Measurements from ENCODE around the gene PLXNA4.

The PLXNA4 gene

DNA sequence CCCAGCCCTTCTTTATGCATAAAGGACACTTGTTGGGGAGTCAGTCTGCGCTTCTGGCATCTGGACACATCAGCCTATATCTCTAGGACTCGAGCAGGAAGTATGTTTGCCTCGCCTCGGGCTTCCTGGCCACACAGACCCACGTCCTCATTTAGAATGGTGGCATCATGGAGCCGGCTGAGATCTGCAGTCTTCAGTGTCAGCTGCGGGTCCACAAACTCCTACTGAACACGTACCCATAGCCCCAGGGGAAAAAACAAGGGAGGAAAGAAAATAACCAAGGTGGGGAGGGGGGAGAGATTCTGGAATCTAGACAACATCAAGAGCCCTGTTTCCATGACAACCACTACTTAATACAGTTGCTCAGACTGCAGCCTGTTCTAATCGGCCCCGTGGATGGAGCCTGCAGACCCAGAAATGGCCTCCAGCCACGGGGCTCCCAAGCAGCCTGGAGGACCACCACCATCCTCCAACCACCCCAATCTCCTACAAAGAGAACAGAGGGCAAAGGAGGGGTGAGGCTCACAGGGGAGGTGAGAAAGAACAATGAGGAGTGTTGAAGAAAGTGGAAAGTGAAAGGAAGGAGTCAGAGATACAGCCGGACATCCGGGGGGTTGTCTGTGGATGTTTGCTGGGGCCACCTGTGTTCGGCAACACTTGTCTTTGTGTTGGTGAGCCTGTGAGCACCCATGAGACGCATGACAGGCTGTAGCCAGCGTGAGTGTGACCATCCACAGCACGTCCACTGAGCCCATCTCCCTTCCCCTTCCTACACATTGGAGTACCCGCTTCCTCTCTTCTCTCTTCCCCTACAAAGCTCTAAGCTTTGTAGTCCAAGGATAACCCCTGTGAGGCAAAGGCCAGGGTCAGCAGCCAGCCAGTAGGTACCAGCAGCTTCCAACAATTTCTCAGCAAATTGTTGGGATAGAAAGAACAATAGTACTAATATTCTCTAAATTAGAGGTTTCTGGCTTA, 141.0 kb downstream of the PLXNA4 start:
- no peak for DNase-seq (ENCODE audit: low read depth)

GRCh38 chr7:132434041-132434440, 142.2 kb downstream of the PLXNA4 start:
- DNase-seq (ENCODE audit: low read depth): no peak

DNA sequence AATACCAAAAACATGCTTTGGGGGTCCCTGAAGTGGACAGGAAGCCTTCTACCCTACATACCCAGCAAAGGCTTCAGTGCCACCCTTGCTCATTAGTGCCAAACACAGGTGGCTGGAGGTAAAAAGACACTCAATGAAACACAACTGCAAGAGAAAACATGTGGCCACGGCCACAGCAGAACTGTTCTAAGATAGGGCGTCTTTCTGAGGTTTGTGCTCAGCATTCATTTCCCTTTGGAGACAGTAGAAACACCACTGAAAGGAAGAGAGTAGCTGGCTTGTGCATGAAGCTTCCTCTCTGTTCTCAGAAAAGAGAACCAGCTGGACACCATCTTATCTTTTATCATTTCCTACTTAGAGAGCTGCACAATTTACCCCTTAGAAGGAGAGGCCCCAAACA, 143.0 kb downstream of the PLXNA4 start:
- DNase-seq (ENCODE audit: low read depth): no peak

DNA sequence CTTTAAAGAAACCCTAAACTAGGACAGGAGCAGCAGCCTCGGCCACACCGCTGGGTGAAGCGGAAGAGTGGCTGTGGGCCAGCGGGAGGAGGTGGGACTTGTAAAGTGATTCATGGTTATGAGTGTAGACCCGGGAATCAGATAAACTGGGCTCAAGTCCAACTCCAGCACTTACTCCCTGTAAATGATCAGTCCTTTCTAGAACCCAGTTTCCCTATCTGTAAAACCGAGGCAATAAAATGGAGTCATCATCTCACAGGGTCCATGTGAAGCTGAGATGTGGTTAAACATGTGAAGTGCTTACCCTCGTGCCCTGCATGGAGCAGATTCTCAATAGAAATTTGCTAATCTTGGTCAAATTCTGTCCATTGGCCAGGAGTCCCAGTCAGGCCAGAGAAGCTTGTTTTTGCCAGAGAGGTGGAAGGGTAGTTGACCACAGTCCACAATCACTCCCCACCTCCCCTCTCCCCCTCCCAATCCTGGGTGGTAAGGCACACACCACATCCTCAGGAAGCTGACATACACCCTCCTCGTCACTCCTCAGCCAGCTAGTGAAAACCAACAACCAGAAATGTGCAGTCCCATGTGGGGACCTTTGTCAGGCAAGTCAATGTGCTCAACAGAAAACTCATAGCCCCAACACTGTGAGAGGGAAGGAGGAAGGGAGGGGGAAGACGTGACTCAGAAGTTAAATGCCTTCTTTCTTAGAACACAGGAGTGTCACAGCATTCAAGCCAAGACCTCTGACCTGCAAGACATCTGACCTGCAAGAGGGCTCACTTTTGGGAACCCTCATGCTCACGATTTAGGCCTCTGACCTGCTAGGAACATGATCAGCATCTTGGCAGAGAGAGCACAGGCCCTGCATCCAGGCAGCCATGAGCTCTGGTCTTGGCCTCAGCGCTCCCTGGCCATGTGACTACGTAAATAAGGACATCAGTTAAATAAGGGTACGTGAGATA, 145.1 kb downstream of the PLXNA4 start:
- DNase-seq (ENCODE audit: low read depth): peak; percentile 47

- DNase-seq (ENCODE audit: low read depth): no peak
These were observed 146.0 kb downstream of the PLXNA4 start for GRCh38 chr7:132430041-132430855.

DNA sequence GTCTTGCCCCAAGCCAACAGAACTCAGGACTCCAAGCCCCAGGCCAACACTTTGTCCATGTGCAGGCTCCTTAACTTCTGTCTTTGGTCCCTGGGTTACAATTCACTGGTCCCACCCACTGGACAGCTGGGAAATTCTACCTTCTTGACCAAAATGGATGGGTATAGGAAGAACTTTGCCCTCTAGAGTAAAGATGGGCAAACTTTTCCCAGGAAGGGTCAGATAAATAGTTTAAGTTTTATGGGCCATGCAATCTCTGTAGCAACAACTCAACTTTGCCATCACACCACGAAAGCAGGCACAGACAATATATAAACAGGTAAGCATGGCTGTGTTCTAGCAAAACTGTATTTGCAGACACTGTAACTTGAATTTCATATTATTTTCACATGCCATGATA, 147.1 kb downstream of the PLXNA4 start:
- no peak for DNase-seq (ENCODE audit: low read depth)

DNA sequence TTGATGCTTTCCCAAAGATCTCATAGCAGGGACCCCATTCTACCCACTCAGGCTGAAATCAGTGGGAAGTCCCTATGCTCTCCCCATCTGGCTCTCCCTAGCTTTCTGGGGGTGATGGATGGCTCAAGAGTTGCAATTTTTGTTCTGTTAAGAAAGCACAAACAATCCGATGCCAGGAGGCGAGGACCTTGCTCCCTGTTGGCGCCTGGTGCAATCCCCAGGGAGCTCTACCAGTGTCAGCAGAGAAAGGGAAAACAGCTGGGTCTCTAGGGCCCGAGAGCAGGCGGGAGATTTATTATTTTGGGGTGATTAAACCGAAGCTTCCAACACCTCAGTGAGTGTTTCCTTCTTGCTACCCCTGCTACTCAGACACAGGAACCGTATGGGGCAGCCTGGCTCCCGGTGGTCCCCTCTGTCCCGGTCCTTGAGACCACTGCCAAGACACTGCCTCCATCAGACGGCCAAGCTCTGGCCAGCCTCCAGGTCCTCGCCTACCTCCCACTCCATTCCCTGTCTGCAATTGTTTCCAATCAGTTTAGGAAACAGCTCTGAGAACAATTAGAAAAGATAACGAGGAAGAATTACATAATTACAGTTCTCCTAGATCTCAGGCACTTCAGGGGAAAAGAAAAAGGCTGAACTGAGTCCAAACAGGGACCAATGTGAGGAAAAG, 147.9 kb downstream of the PLXNA4 start:
- DNase-seq (ENCODE audit: low read depth): no peak

DNA sequence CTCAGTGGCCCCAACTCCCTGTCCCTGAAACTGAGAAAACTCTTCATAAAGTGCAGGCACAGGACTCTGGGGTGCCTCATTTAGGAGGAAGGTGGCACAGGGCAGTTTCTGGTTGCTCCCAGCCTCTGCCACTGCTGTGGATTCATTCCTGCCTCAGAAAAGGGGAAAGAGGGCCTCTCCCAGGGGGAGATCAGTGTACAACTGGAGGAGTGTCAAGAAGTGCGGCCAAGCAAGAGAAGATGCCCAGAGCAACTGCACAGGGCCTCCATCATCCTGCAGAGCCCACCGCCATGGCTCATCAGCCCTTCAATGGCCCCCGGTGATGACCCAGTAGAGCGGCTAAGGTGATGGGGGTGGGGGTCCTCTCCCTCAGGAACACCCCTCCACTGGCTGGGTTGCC, 150.3 kb downstream of the PLXNA4 start:
- DNase-seq (ENCODE audit: low read depth): no peak

- DNase-seq (ENCODE audit: low read depth): no peak
These were observed 151.2 kb downstream of the PLXNA4 start for GRCh38 chr7:132424821-132425724.

GRCh38 chr7:132424277-132424676, 152.0 kb downstream of the PLXNA4 start:
- no peak for DNase-seq (ENCODE audit: low read depth)

- DNase-seq (ENCODE audit: low read depth): no peak
These were observed 152.6 kb downstream of the PLXNA4 start for GRCh38 chr7:132423594-132424200.

DNA sequence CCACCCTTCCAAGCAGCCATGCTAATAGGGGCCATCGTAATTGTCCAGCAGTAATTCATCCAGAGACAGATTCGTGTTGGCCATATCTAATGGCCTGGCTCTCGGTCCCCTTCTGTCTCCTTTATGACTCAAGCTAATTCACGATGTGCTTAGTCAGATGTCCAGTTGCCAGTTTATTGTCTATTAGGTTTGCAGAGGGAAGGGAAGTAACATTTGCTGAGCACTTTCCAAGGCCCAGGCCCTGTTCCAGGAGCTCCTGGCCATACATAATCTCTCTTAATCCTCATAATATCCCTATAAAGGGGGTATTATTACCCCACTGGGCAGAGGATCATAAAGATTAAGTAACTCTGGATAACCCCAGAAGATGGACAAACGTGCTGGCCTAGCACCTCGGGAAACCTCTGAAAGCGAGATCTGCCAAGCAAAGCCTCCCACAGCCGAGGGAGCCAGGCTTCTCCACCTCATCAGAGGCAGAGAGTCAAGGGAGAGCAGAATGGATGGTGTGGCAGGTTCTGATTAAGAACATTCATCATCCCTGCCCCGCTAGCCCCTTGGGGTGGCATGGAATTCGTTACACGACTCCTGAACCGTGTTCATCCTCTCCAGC, 153.7 kb downstream of the PLXNA4 start:
- DNase-seq (ENCODE audit: low read depth): no peak

- DNase-seq (ENCODE audit: low read depth): no peak
These were observed 155.7 kb downstream of the PLXNA4 start for GRCh38 chr7:132420527-132420926.

DNA sequence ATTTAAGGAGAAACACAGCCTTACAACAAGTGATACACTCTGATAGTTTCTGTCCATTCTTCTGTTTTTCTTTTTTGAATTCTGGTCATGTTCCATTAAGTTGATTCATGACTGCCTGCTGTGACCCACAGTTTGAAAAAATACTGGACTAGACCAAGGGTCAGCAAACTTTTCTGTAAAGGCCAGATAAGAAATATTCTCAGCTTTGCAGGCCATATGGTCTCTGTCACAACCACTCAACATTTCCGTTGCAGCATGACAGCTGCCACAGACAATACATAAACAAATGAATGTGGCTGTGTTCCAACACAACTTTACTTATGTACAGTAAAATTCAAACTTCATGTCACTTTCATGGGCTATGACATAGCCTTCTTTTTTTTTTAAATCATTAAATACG, 156.7 kb downstream of the PLXNA4 start:
- DNase-seq (ENCODE audit: low read depth): no peak

GRCh38 chr7:132418840-132419239, 157.4 kb downstream of the PLXNA4 start:
- no peak for DNase-seq (ENCODE audit: low read depth)

- DNase-seq (ENCODE audit: low read depth): no peak
These were observed 159.0 kb downstream of the PLXNA4 start for GRCh38 chr7:132417103-132417906.

- DNase-seq (ENCODE audit: low read depth): no peak
These were observed 159.9 kb downstream of the PLXNA4 start for GRCh38 chr7:132416395-132416794.

DNA sequence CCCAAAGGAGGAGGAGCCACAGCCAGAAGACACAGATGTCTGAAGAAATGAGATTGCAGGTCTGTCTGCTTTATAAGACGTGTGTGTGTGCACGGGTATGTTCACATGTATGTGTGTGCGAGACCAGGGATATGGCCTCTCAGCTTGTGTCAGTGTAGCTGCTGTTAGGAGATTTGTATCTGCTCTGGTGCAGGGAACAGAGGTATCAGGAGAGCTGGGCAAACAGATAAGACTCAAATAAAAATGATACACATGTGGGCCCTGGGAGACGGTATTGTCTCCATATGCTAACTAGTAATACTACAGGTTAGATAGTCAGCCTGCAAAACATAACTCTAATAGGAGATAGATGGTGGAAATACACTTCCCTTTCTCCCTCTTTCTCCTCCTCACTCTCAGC, 161.0 kb downstream of the PLXNA4 start:
- no peak for DNase-seq (ENCODE audit: low read depth)
